ENCODE data around the gene UNC119. TPM values are rescaled to one million over a fixed set of nuclear protein-coding genes. Genes with fewer than 3 reads are reported as not detected.

The UNC119 gene
- total RNA-seq, 4 donors from 2014 or later: 17.4 to 25.3 (median 21.1) TPM

GRCh38 chr17:28515518-28515917, 36.9 kb downstream of the UNC119 start:
- Histone ChIP-seq H3K4me1 (peaks cover 5 to 26% (median 9%) of the 10 kb centered on the region in 3 donors), H3K27me3 (peaks cover 0 to 39% (median 0%) of the 10 kb centered on the region in 4 donors), H3K36me3 (peaks cover 0 to 25% (median 0%) of the 10 kb centered on the region in 3 donors), H3K27ac (no peak overlapping the region), H3K9me3 (no peaks in the 10 kb centered on the region), H3K4me3 (no peak overlapping the region)
- DNase-seq: no peak
- intact Hi-C loops (cut with DNase I): no loop called here
- TF ChIP-seq POLR2A (IDR thresholded peaks at IDR 0.05): no peak
- no peak for TF ChIP-seq CTCF (IDR thresholded peaks at IDR 0.05)
- WGBS, 2 donors: 87 to 91% methylated on average over 1 of the region's 1 CpG

GRCh38 chr17:28514561-28515002, 37.8 kb downstream of the UNC119 start:
- H3K27me3 ChIP-seq: peaks cover 0 to 48% (median 0%) of the 10 kb centered on the region in 4 donors
- H3K9me3 ChIP-seq: no peaks in the 10 kb centered on the region
- no peak overlapping the region for H3K4me3 ChIP-seq
- peak overlapping the region in 3 of 4 donors; percentile 59 to 80 (median 70) for H3K27ac ChIP-seq
- peaks cover 0 to 24% (median 0%) of the 10 kb centered on the region in 3 donors for H3K36me3 ChIP-seq
- 48% methylated on average over 6 of the region's 16 CpGs; no CpG with 5 or more reads in 1 of the 2 donors for WGBS, 2 donors
- DNase-seq: no peak
- intact Hi-C loops (cut with DNase I): no loop called here
- TF ChIP-seq CTCF (IDR thresholded peaks at IDR 0.05) (no peak), POLR2A (IDR thresholded peaks at IDR 0.05) (no peak)
- H3K4me1 ChIP-seq: peaks cover 5 to 35% (median 15%) of the 10 kb centered on the region in 3 donors

- 74 to 78% methylated on average over 1 to 4 of the region's 7 CpGs for WGBS, 2 donors
- H3K9me3 ChIP-seq: no peaks in the 10 kb centered on the region
- intact Hi-C loops (cut with DNase I): no loop called here
- DNase-seq: no peak
- H3K36me3 ChIP-seq: peaks cover 0 to 14% (median 0%) of the 10 kb centered on the region in 3 donors
- H3K27ac ChIP-seq: peak overlapping the region in 2 of 4 donors; percentile 70 to 80
- no peak overlapping the region for H3K4me3 ChIP-seq
- TF ChIP-seq CTCF (IDR thresholded peaks at IDR 0.05): no peak
- peaks cover 10 to 46% (median 17%) of the 10 kb centered on the region in 3 donors for H3K4me1 ChIP-seq
- H3K27me3 ChIP-seq: peaks cover 0 to 59% (median 0%) of the 10 kb centered on the region in 4 donors
Observed at GRCh38 chr17:28513476-28513875, 38.9 kb downstream of the UNC119 start.

GRCh38 chr17:28511858-28512461, 40.5 kb downstream of the UNC119 start:
- Histone ChIP-seq H3K9me3 (no peaks in the 10 kb centered on the region), H3K27me3 (peaks cover 0 to 74% (median 0%) of the 10 kb centered on the region in 4 donors), H3K4me1 (peaks cover 17 to 61% (median 28%) of the 10 kb centered on the region in 3 donors), H3K4me3 (no peak overlapping the region), H3K36me3 (peaks cover 0 to 14% (median 0%) of the 10 kb centered on the region in 3 donors), H3K27ac (no peak overlapping the region)
- no peak for DNase-seq
- intact Hi-C loops (cut with DNase I): no loop called here
- WGBS, 2 donors: 83 to 94% methylated on average over 3 of the region's 3 CpGs
- no peak for TF ChIP-seq POLR2A (IDR thresholded peaks at IDR 0.05)
- no peak for TF ChIP-seq CTCF (IDR thresholded peaks at IDR 0.05)

GRCh38 chr17:28509789-28510188, 42.6 kb downstream of the UNC119 start:
- no peak for DNase-seq
- 62 to 79% methylated on average over 7 of the region's 7 CpGs for WGBS, 2 donors
- Histone ChIP-seq H3K4me1 (peaks cover 29 to 78% (median 32%) of the 10 kb centered on the region in 3 donors), H3K36me3 (peaks cover 0 to 5% (median 0%) of the 10 kb centered on the region in 3 donors), H3K27ac (peak overlapping the region in 1 of 4 donors; percentile 16), H3K27me3 (peaks cover 0 to 88% (median 0%) of the 10 kb centered on the region in 4 donors), H3K4me3 (no peak overlapping the region), H3K9me3 (no peaks in the 10 kb centered on the region)
- TF ChIP-seq POLR2A (IDR thresholded peaks at IDR 0.05) (no peak), CTCF (IDR thresholded peaks at IDR 0.05) (no peak)
- intact Hi-C loops (cut with DNase I): no loop called here
